GM19372 (cell line): ENCODE measurements around the gene PHF11.

Experiments
- ATAC-seq: cut with Tn5 transposase; IDR thresholded peaks from one replicate; pipeline ENCODE4 v1.9.1; 2021; ENCODE audit warnings: mild to moderate bottlenecking, low read depth, moderate library complexity; ENCODE audit not compliant: unreplicated experiment

Gene PHF11

GRCh38 chr13:49497272-49497671, 1.5 kb downstream of the PHF11 start:
- no peak for ATAC-seq

DNA sequence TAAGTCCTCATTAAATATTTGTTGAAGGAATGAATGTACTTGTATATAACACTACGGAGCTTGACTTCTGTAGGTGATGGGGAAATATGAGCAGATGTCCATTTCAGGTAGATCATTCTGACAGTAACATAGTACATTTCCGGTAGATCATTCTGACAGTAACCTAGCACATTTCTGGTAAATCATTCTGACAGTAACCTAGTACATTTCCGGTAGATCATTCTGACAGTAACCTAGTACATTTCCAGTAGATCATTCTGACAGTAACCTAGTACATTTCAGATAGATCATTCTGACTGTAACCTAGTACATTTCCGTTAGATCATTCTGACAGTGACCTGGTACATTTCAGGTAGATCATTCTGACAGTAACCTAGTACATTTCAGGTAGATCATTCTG, 2.5 kb downstream of the PHF11 start:
- ATAC-seq, result no peak

DNA sequence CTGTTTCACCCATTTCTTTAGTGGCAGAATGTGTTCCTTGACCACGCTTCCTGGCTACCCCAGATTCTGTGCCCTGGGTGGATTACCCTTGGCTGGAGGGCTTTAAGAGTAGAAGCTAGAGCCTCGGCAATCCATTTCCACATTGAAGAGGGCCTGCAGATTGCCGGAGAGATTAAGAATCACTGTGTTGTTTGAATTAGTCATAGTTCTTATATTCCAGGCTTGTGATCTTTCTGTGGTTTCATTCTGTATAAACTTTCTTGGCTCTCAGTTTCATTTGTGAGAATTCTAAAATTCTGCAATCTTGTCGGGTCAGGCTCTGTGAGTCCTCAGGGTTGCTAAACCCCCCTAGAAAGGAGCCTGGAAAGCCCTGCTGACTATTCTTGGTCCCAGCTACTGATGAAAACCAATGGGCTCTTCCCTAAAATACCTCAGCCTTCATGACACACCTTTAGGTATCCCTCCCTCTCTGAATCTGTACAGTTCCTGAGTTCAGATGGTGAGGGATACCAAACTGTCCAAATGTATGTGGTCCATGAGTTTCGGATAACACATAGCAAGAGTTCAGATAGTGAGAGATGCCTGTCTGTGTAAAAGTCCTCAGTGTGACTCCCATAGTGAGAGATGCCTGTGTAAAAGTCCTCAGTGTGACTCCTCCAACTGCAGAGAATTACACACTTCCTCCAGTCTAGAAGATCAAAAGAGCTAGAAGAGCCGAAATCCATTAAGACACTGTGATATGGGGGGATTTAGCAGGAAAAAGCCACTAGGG, 4.3 kb downstream of the PHF11 start:
- ATAC-seq, result no peak

DNA sequence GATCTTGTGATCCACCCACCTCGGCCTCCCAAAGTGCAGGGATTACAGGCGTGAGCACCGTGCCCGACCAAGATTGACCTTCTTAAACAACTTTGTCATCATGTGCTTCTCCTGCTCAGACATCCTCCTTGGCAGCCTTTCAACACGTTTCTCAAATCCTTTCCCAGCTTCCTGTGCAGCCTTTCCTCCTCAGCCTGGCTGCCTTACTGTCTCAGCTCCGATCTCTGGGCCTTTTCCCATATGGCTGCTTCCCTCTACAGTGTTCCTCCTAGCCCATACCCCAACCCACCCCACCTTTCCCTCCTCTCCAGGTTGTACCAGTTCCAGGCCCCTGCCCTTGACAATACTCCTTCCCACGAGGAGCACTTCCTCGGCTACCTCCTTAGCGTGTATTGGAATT, 7.2 kb downstream of the PHF11 start:
- no peak for ATAC-seq

- ATAC-seq, result no peak
These were observed 8.2 kb downstream of the PHF11 start for GRCh38 chr13:49503951-49504350.

DNA sequence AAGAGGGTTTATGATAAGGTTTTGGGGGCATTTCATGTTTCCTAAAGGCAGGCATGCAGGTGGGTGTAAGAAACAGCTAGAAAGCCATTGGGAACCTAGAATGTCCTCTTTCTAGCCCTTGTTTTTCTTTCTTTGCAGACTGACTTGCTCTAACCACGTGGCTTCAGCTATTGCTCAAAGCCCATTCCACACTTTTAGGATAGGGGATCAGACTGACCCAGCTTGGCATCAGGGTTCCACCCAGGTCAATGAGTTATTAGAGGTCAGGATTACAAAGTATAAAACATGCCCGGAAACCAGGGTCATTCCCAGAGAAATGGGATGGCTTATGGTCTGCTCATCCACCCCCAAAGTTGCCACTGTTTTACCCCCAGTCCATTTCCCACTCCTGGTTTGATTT, 16.8 kb downstream of the PHF11 start:
- no peak for ATAC-seq

GRCh38 chr13:49516467-49516866, 20.7 kb downstream of the PHF11 start:
- no peak for ATAC-seq

DNA sequence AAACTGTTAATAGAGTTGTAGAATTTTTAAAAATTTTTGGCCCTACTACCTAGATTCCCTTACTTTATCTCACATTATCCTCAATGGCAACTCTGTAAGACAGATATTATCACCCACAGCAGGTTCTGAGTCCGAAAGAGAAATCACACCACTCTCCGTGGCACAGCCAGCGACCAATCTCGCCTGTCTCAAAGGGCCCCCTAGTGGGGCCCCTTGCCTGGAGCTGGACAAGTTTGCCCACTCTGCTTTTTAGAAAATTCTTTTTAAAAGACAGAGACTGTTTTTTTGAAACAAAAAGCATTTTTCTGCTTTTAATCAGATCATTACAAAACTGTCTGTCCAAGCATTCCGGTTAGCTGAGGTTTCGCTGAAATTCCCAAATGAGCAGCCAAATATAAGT, 21.7 kb downstream of the PHF11 start:
- ATAC-seq, result no peak

DNA sequence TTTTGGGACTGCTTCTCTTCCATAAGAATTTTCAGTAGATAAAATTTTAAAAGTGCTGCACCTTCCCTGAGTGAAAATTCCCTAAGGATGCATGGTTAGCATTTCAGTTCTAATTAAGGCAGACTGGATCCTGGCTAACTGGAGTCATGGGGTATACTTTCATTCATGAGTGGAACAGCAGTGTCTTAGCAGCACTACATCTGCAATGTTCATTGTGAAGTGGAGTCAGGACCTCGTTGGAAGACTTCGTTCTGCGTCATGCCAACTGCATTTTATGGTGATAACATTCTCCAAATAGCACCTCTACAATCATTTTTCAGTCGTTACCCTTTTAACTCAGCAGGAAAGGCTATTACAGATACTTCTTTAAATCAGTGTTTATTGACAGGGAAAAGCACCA, 25.5 kb downstream of the PHF11 start:
- no peak for ATAC-seq

DNA sequence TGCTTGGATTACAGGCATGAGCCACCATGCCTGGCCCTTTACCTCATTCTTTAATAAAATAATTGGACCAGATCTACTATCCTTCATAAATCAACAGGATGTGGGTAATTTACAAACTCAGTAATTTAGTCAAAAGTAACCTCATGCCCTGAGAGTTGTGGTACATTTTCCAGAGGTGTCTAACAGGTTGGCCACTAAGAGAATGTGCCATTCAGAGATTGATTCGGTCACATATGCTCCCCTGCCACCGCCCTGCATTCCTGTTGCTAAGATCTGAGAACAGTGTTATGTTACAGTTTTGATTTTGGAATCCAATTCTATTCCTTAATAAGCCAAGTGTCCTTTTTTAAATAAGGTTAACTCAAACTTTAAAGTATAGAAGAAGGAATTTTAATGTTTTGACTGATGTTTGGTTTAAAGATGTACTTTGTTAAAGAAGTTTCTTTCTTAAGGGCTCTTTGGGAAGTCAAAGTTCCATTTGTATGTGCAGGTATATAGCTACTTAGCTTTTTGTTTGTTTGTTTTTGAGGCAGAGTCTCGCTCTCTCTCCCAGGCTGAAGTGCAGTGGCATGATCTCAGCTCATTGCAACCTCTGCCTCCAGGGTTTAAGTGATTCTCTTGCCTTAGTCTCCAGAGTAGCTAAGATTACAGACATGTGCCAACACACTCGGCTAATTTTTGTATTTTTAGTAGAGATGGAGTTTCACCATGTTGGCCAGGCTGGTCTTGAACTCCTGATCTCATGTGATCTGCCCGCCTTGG, 29.2 kb downstream of the PHF11 start:
- no peak for ATAC-seq

DNA sequence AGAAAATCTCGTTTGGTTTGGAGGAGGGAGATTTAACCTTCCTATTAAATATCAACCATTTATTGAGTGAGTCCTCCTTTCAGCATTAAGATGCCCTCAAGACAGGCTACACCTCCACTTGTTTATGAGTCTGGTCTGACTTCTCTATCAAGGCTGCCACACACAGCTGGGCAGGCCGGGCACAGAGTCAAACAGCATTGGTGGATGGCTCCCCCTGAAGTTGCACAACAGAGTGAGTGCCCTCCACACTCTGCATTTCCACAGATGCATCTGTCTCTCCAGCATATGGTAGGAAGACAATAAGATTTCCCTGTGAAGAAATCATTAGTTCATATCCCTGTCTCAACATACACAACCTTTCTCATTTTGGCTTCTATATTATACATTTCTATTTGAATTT, 31.4 kb downstream of the PHF11 start:
- ATAC-seq, result no peak

GRCh38 chr13:49528161-49528560, 32.4 kb downstream of the PHF11 start:
- no peak for ATAC-seq

GRCh38 chr13:49530457-49530856, 34.7 kb downstream of the PHF11 start:
- no peak for ATAC-seq

DNA sequence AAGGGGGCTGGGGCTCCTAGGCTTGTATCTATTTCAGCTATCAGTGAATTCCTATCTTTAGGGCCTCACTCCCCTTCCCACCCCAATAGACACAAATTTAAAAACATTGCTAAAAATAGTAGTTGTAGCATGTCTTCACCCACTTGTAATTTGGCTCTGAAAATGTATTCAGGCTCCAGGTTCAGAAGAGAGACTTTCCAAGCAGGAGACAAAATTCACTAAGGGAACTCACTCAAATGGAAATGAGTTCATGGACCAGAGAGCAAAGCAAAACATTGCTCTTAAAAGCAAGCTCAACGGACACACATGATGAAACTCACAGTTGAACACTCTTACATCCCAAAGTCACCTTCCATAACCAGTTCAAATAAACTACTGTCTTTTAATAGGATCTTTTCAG, 36.8 kb downstream of the PHF11 start:
- no peak for ATAC-seq

DNA sequence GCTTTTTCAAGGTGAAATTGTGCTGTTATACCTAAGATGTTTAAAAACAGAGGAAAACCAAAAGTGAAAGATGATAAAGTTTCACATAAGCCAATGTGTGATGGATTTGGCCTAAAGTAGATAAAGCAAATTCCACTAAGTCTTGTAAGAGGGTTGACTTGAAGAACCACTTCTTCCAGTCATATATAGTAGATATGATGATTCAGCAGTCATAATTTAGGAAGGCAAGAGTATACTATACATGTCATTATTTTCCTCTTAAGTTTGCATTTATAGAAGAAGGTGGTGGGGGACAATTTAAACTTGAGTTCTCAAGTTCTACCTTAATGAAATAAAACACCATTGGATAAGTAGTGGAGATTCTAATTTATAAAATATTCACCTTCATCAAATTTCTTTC, 37.3 kb downstream of the PHF11 start:
- no peak for ATAC-seq

DNA sequence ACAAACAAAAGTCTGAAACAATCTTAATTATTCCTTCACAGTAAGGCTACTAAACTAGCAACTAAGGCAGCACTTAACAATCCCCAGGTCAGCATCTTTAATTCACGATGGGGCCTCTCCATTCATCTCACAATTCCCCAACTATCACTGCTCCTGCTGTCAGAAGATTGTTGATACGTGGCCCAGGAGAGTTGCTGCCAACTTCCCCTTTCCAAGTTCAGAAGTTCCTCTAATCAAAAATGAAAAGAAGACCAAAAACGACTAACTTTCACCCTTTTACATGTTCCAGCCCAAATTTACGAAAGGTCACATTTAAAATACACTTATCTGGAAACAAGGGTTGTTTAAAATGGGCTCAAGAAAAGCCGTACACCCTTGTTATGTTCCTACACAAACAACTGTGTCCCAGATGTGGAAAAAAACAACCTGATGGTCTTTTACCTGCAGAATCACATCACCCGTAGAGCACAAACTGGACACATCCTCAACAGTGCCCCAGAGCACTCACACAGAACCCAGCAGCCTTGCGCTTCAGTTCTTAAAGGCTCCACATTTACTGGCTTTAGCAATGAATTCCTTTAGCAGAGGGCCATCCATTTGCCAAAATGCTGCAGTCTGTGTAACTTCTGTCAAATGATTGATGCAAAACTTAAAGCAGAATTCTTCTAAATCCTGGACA, 38.0 kb downstream of the PHF11 start:
- no peak for ATAC-seq

DNA sequence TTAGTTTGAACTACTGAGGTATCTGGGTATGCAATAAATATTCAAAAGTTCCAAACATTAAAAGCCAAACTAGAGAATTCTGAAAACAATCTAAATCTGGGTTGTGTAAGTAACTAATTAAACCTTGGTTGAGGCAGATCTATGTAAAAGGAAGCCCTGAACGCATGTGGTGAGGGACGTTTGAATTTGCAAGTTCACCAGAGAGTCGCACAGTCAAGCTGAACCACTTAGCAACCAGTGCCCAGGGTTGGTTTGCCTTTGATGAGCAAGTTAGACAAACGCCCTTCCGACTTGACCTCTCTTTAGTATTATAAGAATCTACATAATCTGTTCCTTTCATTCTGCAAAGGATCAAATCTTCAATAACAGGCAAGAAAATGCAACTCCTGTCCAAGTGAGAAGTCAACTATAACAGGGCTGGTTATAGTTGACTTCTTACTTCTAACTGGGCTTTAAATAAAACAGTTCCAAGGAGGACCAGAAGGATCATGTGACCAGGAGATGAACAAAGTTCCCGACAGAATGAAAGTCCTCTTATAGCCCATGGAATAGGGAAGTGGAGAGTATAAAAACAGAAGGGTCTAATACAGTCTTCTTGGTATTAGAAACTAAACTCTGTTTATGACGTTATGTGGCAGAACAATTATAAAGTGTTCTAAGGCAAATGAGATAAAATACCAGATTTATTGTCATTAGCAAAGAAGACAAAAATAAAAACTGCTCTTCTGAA, 40.6 kb downstream of the PHF11 start:
- no peak for ATAC-seq

DNA sequence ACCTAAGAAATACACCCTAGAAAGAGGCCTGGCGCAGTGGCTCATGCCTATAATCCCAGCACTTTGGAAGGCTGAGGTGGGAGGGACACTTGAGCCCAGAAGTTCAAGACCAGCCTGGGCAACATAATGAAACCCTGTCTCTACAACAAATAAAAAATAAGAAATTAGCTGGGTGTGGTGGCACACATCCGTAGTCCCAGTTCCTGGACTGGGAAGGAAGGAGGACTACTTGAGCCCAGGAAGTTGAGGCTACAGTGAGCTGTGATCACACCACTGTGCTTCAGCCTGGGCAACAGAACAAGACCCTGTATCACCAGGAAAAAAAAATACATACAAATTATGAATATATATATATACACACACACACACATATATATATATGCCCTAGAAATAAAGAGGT, 42.7 kb downstream of the PHF11 start:
- ATAC-seq, result no peak

DNA sequence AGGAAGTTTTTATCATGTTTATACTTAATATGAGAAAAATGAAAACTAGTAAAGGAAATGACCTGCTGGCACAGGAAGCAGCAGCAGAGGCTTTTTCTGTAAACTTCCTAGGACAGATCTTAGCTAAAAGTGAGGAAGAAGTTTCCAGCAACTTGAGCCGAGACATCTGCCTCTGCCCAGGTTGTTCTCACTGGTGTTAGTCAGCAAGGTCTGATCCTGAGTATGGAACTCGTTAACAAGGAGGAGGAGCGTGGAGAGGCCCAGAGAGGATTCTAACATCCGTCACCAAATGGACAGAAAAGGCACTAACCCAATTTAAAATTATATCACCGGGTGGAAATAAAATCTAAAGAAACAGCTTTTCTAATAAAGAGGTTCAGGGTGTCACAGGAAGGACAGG, 43.6 kb downstream of the PHF11 start:
- ATAC-seq, result no peak

DNA sequence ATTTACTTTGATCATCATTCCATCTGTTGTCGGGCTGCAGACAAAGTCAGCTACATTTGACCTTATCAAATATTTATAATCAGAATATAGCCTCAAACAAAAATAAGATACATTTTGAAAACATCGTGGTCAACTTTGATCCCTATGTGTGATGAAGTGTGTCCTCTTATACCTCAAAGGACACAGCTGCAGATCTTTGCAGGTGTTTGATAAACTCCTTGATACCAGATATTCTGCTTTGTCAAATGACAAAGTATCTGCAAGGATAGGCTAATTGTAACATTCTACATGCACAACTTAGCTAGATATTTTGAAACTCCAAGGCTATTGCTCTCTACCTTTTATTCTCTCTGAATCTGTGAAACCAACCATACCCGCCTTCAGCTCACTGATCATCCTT, 44.0 kb downstream of the PHF11 start:
- ATAC-seq, result no peak

GRCh38 chr13:49540552-49540951, 44.8 kb downstream of the PHF11 start:
- no peak for ATAC-seq
